CD4-positive, alpha-beta T cell treated with Interleukin-21 for 1 hour (primary cell): ENCODE results near the gene EML1.
"Not testable (repeated sequence)": the region's sequence is repeated elsewhere in the genome, so short reads cannot be mapped to it uniquely, and the experiment has no call there.

ENCODE experiments used
- DNase-seq: peaks from one replicate; pipeline ENCODE4 v3.0.0-alpha.2; 2020

The EML1 gene

DNA sequence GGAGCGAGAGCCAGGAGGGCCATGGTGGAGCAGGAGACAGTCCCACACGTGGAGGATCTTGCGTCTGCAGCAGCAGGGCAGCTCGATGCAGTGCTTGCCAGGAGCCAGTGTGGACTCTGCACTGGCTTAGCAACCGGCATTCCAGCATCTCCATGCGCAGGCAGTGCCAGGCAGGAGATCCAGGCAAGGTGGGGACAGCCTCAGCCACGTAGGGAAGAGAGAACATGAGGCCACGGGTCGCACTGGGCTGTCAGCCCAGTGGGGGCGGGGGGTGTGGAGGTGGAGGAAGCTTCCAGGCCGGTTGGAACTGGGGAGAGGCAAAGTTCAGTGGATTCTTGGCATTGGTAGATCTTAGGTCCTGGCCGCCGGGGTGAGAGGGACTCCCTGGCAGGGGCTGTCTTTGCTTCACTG, 151.0 kb downstream of the EML1 start:
- DNase-seq = no peak

DNA sequence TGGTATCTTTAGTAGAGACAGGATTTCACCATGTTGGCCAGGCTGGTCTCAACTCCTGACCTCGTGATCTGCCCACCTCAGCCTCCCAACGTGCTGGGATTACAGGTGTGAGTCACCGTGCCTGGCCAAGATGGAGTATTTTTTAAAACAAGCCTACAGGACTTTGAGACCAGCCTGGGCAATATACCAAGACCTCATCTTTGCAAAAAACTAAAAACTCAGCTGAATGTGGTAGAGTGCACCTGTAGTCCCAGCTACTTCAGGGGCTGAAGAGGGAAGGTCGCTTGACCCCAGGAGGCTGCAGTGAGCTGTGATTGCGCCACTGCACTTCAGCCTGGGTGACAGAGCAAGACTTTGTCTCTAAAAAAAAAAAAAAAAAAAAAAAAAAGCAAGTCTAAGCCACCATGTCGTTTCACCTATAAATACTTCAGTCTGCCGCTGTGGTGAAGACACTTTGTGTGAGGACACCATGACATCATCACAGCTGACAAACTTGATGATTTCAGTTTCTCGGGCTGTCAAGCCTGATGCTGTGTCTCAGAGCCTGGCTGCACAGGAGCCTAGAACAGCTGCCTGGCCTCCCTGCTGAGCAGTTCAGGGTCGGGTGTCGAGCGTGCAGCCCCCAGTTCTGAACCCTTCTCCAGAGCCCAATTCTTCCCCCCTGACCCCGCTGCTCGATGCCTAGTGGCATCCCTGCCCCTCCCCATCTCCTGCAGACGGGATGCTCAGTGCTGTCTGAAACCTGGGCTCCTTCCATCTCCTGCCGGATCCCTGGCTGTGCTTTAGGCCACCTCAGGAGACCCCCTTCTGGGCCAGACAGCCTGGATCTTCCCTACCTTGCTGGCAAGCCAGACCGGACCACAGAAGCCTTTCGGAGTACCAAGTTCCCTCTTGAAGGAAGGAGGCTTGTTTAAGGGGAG, 152.8 kb downstream of the EML1 start:
- no peak for DNase-seq

DNA sequence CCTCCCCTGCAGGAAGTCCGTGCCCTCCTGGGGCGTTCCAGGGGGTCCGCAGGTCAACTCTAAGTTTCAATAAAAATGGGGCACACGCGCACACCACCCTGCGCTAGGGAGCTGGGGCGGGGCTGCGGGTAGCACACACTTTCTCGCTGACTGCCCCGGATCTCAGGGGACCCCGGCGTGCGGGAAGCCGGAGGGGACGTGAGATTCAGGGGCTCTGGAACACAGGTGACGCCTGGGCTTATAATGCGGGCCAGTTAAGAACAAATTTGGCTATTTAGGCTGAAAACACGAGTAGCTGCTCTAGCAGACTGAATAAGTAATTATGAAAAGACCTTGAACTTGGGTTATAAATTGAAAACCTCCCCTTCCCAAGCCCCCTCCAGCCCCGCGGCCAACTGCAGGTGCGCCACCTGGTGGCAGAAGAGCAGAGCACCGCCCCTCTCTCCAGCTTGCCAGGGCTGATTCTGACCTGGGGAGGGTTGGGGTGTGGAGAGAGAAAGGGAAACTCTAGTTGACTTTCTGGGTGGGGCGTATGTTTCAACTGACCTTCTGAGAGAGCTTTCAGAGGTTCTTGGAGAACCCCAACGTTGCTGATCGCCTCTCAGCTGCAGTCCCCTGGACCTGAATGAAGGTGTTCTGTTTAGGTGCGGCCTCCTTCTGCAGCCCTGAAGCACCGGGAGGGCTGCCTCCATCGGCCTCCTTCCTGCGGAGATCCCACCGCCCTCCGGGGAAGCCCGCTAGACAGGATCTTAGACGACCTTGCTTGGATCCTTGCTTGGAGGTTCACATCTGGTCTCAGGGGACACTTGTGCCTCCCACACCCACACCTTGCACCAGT, 153.7 kb downstream of the EML1 start:
- peak; percentile 45 for DNase-seq

DNA sequence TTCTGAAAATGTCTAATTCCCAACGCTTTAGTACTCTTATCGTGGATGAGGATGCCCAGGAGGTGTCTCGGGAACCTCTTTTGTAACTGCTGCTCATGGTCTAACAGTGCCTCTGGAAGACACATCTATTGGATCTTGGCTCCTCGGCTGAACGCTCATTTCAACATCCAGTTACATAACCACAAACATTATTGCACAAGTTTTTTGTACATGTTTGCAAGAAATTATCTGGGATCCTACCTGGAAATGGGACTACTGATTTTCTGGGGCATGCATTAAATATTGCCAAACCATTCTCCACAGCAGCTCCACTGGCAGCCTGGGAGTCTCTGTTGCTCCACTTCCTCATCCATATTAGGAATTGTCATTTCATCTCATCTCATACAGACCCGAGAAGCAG, 154.5 kb downstream of the EML1 start:
- DNase-seq = no peak

DNA sequence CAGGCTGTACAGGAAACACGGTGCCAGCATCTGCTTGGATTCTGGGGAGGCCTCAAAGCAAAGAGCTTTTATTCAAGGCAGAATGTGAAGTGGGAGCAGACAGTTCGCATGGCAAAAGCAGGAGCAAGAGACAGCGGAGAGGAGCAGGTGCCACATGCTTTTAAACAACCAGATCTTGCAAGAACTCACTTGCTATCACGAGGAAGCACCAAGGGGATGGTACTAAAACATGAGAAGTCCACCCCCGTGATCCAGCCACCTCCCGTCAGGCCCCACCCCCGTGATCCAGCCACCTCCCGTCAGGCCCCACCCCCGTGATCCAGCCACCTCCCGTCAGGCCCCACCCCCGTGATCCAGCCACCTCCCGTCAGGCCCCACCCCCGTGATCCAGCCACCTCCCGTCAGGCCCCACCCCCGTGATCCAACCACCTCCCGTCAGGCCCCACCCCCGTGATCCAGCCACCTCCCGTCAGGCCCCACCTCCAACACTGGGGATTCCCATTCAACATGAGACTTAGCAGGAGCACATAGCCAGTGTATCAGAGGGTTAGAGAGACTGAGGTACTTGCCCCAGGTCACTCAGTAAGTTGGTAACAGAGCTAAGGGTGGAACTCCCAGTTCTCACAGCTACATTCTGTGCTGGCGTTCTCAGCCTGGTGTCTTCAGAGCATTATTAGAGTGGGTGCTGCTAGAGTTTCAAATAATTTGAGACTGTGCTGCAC, 156.0 kb downstream of the EML1 start:
- DNase-seq = not testable (repeated sequence)

DNA sequence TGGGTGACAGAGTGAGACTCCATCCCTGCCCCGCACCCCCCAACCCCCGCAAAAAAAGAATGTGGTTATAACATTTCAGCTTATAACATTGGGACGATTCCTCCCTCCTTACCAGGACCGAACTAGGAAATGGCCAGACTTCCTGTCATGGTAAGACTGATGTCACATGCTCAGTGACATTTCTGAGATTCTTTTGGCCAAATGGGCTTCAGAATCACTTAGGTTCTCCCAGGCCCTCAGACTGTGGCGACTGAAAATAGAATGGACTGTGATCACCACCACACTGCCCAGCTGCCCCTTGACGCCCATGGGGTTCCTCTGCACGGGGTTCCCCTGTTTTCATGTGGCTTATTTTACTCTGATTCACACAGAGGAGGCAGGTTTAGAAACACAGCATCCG, 157.0 kb downstream of the EML1 start:
- no peak for DNase-seq

DNA sequence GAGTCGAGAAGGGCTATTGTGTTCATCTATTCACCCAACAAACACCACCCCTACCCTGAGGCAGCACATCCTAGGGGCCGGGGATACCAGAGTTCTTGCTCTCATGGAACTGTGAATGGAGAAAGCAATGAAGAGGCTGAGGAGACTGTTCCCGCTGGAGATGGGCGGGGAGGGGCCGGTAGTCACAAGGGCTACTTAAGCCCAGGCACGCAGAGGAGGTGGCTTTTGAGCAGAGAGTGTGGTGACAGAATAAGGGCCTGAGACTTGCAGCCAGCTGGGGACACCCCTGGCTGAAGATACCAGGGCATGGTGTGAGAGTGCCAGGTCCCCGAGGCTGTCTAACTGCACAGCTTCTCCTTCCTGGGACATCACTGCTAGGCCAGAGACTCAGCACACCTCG, 157.9 kb downstream of the EML1 start:
- DNase-seq = no peak

DNA sequence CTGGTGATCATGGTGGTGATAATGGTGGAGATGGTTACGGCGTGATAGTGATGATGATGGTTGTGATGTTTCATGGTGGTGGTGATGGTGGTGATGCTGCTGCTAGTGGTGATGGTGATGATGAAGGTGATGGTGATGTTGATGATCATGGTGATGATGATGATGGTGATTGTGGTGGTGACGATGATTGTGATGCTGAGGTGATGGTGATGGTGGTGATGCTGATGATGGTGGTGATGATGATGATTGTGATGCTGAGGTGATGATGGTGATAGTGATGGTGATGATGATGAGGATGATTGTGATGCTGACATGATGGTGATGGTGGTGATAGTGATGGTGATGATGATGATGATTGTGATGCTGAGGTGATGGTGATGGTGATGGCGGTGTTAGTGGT, 158.8 kb downstream of the EML1 start:
- no peak for DNase-seq

DNA sequence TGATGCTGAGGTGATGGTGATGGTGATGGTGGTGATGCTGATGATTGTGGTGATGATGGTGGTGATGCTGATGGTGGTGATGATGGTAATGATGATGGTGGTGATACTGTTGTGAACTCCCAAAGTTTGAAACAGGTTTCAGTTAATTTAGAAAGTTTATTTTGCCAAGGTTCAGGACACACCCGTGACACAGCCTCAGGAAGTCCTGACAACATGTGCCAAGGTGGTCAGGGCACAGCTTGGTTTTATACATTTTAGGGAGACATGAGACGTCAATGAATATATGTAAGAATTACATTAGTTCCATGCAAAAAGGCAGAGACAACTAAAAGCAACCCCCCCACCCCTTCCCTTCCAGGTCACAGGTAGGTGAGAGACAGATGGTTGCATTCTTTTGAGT, 159.2 kb downstream of the EML1 start:
- no peak for DNase-seq

DNA sequence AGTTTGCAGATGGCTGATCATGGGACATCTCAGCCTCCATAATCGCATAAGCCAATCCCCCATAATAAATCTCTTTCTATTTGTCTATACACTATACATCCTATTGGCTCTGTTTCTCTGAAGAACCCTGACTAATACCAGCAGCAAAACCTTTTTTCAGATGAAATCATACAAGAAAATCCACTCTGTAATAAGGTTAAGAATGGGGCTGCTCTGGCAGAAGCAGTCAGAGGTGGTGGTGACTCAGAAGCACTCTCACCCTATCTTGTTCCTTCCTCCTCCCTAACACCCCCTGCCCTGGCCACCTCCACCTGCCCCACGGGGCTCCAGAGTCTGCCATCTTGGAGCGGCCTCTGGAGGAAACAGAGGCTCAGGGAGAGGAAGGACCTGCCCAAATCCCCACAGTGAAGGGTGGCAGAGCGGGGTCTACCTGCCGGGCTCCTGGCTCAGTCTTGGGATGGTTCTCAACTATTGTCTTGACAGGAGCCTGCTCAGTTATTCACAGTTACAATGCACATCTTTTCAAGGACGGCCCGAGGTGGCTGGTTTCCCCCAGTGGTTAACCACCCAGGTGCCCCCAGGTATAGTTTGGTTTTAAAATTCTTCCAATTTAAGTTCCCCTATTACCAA, 162.7 kb downstream of the EML1 start:
- no peak for DNase-seq

DNA sequence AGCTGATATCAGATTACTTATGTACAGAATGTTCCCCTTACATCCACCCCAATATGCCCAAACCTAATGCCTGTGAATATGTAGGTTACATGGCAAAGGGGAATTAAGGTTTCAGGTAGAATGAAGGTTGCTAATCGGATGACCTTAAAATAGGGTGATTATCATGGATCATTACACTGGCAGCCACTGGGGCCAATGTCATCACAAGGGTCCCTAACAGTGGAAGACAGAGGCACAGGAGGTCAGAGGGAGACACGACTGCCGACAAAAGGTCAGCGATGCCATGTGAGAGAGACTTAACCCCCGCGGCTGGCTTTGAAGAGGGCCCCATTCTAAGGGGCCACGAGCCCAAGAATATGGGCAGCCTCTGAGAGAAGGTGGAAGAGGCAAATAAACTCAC, 165.2 kb downstream of the EML1 start:
- DNase-seq = no peak

DNA sequence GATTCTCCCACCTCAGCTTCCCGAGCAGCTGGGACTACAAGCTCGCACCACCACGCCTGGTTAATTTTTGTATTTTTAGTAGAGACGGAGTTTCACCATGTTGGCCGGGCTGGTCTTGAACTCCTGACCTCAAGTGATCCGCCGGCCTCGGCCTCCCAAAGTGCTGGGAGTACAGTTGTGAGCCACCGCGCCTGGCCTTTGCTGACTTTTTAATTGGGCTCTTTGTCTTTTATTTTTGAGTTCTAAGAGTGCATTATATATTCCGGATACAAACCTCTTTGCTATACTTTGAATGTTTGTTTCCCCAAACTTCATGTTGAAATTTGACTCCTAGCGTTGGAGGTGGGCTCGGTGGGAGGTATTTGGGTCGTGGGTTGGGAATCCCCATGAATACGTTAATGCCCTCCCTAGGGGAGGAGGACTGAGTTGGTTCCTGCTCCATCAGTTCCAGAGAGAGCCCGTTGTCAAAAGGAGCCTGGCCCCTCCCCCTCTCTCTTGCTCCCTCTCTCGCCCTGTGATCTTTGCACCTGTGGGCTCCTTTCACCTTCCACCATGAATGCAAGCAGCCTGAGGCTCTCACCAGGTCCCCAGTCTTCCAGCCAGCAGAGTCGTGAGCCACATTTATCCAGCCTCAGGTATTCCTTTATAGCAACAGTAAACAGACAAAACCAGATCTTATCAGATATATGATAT, 168.8 kb downstream of the EML1 start:
- no peak for DNase-seq

DNA sequence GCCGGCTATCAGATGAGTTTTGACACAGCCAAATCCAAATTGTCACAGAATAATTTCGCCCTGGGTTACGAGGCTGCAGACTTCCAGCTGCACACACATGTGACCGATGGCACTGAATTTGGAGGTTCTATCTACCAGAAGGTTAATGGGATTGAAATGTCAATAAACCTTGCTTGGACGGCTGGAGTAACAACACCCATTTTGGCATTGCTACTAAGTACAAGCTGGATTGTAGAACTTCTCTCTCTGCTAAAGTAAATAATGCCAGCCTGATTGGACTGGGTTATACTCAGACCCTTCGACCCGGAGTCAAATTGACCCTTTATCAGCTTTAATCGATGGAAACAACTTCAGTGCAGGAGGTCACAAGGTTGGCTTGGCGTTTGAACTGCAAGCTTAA, 171.8 kb downstream of the EML1 start:
- DNase-seq = no peak

DNA sequence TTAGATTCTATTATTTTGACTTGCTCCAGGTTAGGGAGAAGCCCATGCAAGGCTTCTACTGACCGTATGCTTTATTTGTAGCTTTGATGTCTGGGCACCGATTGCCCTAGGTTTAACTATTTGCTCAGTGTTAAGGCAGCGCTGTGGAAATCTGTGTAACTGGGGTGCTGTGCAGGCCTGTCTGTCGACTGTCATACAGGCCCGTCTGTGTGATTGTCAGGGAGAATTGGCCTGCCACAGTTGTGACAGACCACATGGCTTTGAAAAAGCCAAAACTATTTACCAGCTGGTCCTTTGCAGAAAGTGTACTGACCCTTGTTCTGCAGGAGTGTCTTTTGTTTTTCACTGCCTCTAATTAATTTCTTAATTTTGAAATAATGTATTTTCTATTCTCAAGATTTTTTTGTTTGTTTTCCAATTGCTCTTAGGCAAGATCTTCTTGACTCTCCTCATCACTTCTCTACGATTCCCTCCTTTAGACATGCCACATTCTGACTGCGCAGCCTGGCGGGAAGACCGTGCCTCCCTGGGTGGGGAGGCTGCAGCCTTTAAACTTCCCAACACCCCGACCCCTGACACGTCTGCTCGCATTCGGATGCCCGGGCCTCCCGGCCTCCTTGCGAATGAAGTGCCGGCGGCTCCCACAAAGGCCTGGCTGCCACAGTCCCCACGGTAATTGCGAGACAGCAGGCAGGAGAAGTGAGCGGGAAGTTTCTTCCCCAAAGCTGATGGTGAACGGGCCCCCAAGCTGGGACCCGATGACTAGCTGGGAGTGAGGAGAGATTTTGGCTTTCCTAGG, 173.0 kb downstream of the EML1 start:
- no peak for DNase-seq

DNA sequence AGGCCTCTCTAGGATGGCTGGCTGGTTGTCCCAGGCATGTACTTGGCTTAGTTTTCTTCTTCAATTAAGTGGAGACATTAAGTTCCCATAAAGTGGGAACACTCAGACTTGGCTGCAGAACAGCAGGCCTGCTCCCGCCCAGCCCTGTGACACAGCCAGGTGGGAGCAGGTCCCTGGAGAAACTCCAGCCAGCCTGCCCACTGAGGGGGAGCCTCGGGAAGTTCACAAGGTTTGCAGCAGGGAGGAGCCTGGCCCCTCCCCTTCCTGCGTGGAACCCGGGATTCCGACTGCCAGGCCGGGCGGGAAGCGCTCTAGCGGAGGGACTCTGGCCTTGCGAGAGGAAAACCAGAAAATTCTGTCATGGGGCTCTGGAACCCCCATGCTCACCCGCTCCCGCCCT, 173.7 kb downstream of the EML1 start:
- DNase-seq = no peak

DNA sequence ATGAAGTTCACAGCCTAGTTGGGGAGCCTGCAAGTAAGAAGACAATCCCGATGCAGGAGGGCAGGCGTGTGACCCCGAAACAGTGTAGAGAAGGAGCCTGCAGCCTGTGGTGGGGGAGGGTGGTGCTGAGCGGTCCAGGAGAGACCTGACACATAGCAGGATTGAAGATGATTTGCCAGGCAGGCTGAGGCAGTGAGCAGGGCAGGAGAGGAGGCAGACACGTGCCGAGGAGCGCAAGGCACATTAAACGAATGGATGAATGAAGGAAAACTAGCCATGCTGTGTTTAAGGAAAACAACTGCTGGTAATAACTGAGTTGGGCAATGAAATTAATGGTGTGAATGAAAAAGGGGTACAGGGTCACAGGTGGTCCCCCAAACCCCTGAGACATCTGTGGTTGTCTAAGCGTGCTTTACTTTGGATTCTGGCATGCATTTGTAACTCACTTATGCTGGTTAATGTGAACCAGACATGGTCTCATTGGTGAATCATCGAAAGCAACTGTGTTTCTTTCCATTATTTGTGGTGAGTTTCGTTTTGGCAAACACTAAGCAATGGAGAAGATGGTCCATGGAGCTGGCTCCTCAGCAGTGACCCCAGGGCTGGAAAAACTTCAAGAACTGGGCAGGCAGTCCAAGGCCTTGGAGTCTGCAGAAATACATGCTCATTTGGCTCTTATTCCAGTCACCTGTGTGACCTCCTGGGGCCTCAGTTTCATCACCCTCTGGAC, 175.1 kb downstream of the EML1 start:
- no peak for DNase-seq

DNA sequence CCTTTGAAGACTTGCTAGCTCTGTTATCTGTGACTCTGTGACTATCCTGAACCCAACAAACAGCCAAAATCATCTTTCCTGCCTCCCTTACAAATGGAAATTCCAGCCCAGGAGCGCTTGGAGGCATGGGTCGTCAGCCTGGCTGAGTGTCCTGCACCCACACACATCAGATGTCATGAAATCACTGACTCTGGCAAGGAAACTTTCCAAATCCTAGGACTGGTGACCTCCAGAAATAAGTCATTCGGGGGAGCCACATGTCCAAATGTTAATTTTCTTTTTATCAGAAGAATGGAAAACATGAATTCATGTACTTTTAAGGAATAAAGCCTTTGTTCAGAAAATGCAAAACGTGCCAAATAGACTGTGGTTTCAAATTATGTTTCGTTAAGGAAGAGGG, 175.7 kb downstream of the EML1 start:
- DNase-seq = no peak

DNA sequence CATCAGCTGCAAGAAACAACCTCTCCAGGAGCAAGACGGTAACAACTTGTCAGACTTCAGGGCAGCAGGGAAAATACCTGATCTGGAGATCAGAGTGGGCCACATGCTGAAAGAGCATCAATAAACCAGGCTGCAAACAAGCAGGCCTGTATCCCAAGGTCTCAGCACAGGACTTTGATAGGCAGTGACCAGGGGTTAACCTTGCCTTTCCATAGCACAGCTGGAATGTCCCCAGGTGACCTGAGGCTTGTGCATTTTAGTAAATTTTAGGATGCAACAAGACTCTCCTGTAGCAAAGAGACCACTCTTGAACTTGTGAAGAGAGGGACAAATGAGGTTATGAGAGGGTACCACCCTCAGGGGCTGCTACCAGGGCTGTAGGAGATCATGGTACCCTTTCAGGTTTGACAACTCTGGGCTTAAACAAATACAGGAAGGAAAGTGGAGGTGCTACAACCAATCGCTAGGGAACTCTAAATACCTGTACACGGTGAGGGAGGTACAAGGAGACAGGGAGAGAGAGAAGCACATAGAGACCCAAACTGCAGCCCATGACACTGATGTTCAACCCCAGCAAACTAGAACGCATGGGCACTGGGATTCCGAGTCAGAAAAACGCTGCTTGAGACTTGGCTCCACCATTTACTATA, 176.6 kb downstream of the EML1 start:
- DNase-seq = no peak

DNA sequence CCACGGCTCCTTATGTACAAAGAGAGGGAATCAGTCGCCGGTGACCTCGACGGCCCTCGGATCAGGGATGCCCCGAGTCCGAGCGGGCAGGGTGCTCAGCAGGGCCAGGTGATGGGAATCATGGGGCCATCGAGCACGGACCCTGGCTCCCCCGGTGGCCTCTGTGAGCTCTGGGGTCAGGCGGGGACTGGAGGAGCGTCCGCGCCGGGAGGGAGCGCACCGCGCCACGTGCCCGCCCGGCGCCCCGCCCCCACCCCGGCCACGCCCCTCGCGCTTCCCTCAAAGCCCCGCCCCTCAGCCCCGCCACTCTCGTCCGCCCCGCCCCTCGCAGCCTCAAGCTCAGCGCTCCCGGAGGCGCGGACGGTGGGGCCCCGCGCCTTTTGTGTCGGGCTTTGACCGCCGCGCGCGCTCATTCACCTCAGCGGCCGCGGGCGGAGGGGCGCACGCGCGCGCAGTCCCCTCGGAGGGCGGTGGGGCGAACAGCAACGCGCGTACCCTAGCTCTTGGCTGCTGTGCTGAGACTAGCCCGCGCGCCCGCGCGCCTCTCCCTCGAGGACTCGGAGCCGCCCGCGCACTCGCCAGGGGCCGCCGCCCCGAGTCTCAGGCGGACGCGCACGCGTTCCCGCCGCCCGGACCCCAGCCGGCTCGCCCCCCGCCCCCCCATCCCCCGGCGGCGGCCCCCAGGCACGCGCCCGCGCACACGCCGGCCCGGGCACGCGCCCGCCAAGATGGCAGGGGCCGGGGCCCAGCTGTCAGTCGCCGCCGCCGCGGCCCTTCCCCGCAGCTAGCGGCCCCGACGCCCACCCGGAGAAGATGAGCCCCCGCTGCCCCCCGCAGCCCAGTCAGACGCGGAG, 178.1 kb downstream of the EML1 start:
- DNase-seq = peak; percentile 81
